GF-D8 (cell line): Measurements from ENCODE around the gene ABL1.

ENCODE experiments used
- DNase-seq: peaks from one replicate; lab custom pipeline; 2025; lab: John Stamatoyannopoulos, UW

Gene ABL1

DNA sequence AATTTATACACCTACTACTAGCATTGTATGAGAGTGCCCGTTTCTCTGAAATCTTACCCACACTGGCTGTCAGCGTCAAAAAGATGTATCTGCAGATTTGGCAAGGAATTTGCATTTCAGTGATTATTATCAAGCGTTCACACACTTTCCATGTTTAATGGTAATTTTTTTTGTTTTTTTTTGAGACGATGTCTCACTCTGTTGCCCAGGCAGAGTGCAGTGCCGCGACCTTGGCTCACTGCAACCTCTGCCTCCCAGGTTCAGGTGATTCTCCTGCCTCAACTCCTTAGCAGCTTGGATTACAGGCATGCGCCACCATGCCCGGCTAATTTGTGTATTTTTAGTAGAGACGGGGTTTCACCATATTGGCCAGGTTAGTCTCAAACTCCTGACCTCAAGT lies 14.3 kb downstream of the ABL1 start:
- no peak for DNase-seq

DNA sequence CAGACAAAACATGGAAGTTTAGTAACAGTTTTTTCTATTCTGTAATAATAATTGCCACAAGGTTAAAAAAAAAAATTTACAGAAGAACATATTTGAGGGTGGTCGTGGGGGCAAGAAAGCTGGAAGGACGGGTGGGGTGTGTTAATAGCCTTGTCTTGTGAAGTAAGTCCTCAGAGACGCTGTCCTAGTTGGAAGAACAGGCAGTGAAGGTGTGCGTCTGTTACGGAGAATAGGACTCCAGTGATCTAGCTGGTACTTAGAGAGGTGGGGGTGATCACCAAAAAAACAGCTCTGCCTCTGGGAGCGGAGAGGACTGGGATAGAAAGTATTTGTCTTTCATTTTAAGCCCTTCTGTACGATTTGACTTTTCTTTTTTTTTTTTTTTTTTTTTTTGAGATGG lies 17.7 kb downstream of the ABL1 start:
- no peak for DNase-seq

- no peak for DNase-seq
Measured at GRCh38 chr9:130854092-130854491, 19.0 kb downstream of the ABL1 start.

GRCh38 chr9:130854835-130855234 lies 19.8 kb downstream of the ABL1 start:
- no peak for DNase-seq

DNA sequence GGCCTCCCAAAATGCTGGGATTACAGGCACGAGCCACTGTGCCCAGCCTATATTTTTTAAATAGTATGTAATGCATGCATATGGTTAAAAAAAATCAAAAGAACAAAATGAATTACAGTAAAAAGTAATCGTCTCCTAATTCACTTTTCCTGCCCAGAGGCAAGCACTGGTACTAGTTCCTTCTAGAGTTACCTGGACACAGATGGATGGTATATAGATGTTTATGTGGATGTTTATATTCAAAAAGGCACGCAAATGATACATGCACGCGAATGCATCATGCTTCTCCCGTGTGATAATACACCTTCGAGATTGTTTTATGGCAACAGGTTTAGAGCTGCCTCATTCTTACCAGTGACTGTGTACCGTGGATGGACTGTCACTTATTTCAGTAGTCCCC lies 21.4 kb downstream of the ABL1 start:
- DNase-seq: no peak

DNA sequence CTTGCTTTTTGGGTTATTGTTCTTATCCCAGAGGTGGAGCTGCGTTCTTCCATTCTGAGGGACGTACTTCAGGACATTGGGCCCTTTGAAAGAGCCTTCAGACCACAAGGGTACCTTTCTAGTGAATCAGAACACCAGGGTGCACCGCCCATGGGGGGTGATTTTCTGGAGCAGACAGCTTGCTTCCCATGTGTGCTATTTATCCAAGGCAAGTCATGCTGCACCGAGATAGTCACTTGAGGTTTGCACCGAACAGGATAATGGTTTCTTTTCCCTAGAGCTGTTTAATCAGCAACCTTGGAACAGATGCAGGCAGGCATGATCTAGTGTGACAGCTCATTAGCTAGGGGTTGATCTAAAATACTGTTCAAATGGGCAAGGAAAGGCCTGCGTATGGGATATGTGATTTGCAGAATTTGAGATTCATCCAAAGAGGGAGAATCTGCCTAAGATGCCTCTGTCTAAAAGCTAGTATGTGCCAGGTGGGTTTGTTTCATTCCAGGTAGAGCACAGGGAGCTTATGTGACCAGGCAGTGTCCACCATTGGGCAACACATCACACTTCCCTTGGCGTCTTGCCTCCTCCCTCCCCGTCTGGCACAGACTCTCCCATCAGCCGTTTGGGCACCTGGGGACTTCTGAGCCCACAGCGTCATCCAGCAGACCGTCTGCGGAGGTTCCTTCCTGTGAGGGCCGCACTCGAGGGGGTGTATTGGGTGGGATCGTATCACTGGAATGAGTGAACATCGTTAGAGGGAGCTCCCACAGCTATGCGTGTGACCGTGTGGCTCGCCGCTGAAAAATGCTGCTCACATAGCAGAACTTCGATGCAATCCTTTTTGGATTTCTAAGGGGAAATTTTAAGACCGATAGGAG lies 23.0 kb downstream of the ABL1 start:
- DNase-seq: no peak

GRCh38 chr9:130858739-130859705 lies 24.0 kb downstream of the ABL1 start:
- DNase-seq: no peak

- no peak for DNase-seq
Measured at GRCh38 chr9:130860458-130861316, 25.6 kb downstream of the ABL1 start.

DNA sequence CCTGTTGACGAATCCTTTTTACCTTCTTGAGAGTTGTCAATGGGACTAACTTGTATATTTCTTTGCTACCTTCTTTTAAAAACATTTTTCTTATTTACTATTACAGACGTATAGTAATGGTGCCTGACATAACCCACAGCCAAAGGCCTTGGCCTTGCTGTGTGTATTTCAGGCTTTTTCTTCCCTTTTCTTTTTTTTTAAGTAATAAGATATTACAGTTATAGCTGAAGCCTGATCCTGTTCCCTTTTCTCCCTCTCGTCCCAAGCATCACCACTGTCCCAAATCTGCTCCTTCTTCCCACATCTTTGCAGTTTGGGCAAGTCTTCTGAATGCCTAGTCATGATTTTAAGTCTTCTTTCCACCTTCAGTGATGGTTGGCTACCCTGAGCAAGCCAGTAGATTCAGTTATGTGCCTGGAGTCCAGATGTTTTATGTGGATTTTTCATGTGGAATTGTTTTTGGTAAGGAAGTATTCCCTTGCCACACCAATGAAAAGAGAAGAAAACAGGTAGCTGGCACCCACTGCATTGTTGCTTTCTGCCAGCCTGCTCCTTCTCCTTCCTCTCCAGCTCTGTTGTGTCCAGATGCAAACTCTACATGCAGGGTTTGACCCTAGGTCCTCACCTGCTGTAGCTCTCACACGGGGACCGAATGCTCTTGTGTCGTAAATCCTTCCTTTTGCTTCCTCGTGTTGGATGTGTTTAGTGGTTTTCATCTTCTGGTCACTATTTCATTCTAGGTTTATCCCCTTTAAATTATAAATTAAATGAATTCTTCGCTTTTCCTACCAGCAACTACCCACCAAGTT lies 26.5 kb downstream of the ABL1 start:
- no peak for DNase-seq

GRCh38 chr9:130862217-130862616 lies 27.2 kb downstream of the ABL1 start:
- no peak for DNase-seq

DNA sequence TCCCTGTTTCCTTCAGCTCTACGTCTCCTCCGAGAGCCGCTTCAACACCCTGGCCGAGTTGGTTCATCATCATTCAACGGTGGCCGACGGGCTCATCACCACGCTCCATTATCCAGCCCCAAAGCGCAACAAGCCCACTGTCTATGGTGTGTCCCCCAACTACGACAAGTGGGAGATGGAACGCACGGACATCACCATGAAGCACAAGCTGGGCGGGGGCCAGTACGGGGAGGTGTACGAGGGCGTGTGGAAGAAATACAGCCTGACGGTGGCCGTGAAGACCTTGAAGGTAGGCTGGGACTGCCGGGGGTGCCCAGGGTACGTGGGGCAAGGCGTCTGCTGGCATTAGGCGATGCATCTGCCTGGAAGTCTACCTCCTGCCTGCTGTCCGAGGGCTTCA lies 27.7 kb downstream of the ABL1 start:
- DNase-seq: no peak

DNA sequence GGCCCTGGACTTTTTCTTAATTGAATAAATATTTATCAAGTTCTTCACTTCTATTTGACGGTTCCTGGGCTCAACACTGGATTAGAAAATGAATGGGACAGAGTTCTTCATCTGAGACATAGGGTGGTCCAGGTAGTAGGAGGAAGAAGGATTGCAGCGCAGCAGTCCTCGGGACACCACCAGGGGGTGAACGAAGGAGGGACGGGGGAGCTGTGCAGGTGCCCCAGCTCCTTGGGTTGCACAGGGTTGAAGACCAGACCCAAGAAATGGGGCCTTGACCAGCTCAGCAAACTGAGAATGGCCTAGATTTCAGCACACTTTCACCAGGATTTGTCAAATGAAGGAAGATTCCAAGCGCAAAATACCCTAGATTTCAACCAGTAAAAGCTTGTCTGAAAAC lies 29.5 kb downstream of the ABL1 start:
- no peak for DNase-seq

DNA sequence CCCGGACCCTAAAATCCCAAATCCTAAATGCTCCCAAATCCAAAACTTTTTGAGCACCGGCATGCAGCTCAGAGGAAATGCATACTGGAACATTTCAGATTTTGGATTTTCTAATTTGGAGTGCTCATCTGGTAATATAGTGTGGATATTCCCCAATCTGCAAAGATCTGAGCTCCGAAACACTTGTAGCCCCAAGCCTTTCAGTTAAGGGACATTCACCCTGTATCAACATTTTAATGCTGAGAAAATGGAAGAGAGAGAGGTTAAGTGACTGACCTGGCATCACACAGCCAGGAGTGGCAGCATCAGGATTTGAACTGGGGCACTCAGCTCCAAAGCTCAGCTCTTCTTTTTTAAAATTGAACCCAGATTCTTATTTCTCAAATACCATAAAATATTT lies 30.9 kb downstream of the ABL1 start:
- no peak for DNase-seq

DNA sequence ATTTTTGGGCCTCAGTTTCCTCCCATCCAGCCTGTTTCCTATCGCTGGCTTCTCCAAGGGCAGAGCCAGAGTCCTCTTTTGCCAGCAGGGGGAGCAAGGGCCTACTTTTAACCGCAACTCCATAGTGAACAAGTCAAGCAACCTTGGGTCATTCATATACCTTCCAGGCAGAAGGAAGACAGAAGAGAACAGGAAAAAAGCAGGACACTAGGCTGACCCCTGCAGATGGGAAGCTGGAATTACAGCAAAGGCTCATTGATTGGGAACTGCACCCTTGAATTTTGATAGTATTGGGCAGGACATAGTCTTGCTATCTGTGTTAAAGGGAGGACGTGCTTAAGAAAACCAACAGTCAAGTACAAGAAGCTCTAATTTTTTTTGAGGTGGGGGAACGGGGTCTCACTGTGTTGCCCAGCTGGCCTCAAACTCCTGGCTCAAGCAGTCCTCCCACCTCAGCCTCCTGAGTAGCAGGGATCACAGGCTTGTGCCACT lies 31.5 kb downstream of the ABL1 start:
- DNase-seq: peak; percentile 57

GRCh38 chr9:130867556-130867955 lies 32.5 kb downstream of the ABL1 start:
- DNase-seq: no peak

DNA sequence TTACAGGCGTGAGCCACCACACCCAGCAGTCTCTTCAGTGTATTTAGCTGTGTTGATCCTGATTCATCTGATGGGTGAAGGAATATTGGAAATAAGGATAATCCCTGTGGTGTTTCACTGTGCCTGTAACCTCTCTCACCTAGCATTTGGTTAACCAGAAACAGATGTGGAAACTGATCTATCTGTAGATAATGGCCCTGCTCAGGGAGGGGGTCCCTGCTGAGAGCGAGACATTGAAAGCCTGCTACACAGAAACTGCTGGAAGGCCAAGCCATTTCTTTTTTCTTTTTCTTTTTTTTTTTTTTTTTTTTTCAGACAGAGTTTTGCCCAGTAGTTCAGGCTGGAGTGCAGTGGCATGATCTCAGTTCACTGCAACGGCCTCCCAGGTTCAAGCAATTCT lies 33.2 kb downstream of the ABL1 start:
- DNase-seq: no peak

- DNase-seq: no peak
Measured at GRCh38 chr9:130869250-130869649, 34.2 kb downstream of the ABL1 start.

DNA sequence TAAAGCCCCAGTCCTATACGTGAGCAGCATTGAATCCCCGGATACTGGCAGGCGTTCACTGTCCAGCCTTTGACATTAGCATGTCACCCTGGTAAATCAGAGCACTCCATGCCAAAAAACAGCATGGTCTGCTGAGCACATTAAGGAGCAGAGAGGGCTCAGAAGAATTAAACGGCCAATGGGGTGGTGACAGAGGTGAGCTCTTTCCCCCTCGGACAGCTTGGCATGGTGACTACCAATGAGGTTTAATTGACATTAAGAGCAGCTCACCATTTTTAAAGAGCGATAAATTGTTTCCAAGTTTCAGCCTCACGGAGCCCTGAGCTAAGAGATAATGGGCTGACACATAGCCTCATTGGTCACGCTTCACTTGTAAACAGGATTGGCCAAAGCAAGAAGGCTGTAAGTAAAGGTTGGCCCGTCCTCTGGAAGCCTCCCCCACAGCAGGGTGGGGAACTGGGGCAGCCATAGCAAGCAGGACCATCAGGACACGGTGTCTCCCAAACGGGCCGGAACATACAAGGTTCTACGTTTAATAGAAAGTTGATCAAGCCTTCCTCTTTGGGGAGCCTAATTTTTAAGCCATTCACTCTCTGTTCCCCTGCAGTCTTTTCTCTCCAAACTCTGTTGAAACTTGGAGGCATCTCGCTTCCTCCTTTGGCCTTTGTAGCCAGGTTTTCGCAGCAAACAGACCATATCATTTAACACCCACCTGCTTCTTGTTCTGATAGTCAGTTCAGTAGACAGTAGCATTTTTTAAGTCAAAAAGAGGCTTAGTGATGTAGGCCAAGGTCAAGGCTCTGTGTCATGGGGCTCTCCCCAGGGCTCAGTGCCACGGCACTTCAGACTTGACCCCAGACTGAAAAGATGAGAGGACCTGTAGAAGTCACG lies 35.7 kb downstream of the ABL1 start:
- DNase-seq: no peak

GRCh38 chr9:130871395-130872062 lies 36.5 kb downstream of the ABL1 start:
- no peak for DNase-seq
